Calu3 (cell line): Measurements from ENCODE around the gene LCE7A. TPM values are rescaled to one million over a fixed set of nuclear protein-coding genes. Genes with fewer than 3 reads are reported as not detected.

ENCODE experiments used
- Bru-seq: library from RNA; stranded (reverse); fragments of 400-500 nt; gene quantifications from one replicate; lab custom pipeline; 2021; lab: Mats Ljungman, UMichigan
- BruChase-seq, 2 experiments: library from RNA; stranded (reverse); fragments of 400-500 nt; gene quantifications; one replicate each; lab custom pipeline; 2021; lab: Mats Ljungman, UMichigan
- BruUV-seq: library from RNA; stranded (reverse); fragments of 400-500 nt; replicated peaks from 2 replicates; lab custom pipeline; 2021; lab: Mats Ljungman, UMichigan
- CTCF ChIA-PET: fragments of 300-600 bp; sonication (Branson Sonifier 250); formaldehyde crosslinking; loops from one replicate; lab custom pipeline; 2022; ENCODE audit warnings: antibody characterized with exemption; lab: Charles Lee
- DNase-seq: peaks from one replicate; pipeline ENCODE4 v3.0.0; 2022
- H3K27ac Mint-ChIP-seq: one replicate; pipeline ENCODE4 v1.8.0; 2022; ENCODE audit warnings: mixed read lengths; ENCODE audit not compliant: unreplicated experiment
- H3K27me3 Mint-ChIP-seq: one replicate; pipeline ENCODE4 v1.8.0; 2022; ENCODE audit warnings: mixed read lengths; ENCODE audit not compliant: unreplicated experiment
- H3K36me3 Mint-ChIP-seq: one replicate; pipeline ENCODE4 v1.8.0; 2022; ENCODE audit warnings: mild to moderate bottlenecking, moderate library complexity, mixed read lengths; ENCODE audit not compliant: insufficient read depth, unreplicated experiment
- H3K4me1 Mint-ChIP-seq: one replicate; pipeline ENCODE4 v1.8.0; 2022; ENCODE audit warnings: mild to moderate bottlenecking, low read depth, mixed read lengths; ENCODE audit not compliant: unreplicated experiment
- H3K4me3 Mint-ChIP-seq: one replicate; pipeline ENCODE4 v1.8.0; 2022; ENCODE audit warnings: mild to moderate bottlenecking, low read depth, moderate library complexity, mixed read lengths; ENCODE audit not compliant: unreplicated experiment
- H3K9me3 Mint-ChIP-seq: one replicate; pipeline ENCODE4 v1.8.0; 2022; ENCODE audit warnings: low read depth, mixed read lengths; ENCODE audit not compliant: unreplicated experiment
- intact Hi-C: fragments of 100-400 bp; cut with micrococcal nuclease; formaldehyde crosslinking; loops from one replicate; pipeline ENCODE4 v1.10.0; 2022; ENCODE audit not compliant: unreplicated experiment
- long read RNA-seq: library from polyadenylated mRNA; stranded (forward); transcript quantifications from one replicate; pipeline ENCODE4 v2.0.0, GENCODE V29; 2022
- total RNA-seq: library from RNA; stranded (reverse); gene quantifications from 2 replicates; pipeline ENCODE4 v1.2.3, GENCODE V29; 2022
- TF ChIP-seq, protein P1 (sequence below): fragments of 200-600 bp; IDR thresholded peaks from one replicate; pipeline ENCODE4 v1.8.0; 2022; ENCODE audit warnings: antibody characterized with exemption; ENCODE audit not compliant: unreplicated experiment

The LCE7A gene, protein sequence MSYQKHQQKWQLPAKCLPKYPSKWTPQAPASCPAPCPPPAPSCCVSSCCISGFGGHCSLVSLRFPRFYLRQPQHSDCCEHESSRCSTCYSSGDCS
- total RNA-seq (not detected in 2 replicates), Bru-seq, nascent RNA (not detected), BruChase-seq, experiment 1, labeled RNA remaining after a 6-hour chase (not detected), BruChase-seq, experiment 2, labeled RNA remaining after a 2-hour chase (not detected)
- long read RNA-seq: 0 reads

DNA sequence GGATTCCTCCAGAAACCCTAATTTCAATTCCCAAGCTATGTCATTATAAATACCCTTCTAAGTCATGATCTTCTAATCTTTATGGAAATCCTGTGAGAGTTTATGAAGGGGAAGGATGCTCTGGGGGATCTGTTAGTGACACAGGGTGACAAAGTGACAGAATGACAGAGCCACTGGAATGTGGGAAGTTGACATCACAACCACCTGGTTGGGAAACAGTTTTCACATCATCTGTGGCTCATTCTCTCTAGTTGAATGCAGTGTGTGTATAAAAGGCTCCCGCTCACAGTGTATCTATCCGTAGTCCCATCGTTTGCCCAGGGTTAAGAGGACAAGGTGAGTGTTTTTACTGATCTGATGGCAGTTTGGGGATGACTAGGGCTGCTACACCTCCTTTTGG is at the start of gene LCE7A:
TSS of gene LCE7A (plus strand) at position 301 of the 400 bp plus-strand sequence. CDS start 702 bp downstream, outside the sequence.
- Mint-ChIP-seq H3K36me3 (no peaks in the 10 kb centered on the region), H3K27me3 (peaks cover 44% of the 10 kb centered on the region), H3K4me3 (no peak within 1 kb of the TSS), H3K27ac (no peak within 1 kb of the TSS), H3K9me3 (no peaks in the 10 kb centered on the region), H3K4me1 (no peaks in the 10 kb centered on the region)
- CTCF ChIA-PET: interaction anchor here (0.6 kb wide), 1 partner anchor 69 kb away, joined by 4 read pairs; no protein-coding TSS in a partner anchor
- TF ChIP-seq, protein P1, sequence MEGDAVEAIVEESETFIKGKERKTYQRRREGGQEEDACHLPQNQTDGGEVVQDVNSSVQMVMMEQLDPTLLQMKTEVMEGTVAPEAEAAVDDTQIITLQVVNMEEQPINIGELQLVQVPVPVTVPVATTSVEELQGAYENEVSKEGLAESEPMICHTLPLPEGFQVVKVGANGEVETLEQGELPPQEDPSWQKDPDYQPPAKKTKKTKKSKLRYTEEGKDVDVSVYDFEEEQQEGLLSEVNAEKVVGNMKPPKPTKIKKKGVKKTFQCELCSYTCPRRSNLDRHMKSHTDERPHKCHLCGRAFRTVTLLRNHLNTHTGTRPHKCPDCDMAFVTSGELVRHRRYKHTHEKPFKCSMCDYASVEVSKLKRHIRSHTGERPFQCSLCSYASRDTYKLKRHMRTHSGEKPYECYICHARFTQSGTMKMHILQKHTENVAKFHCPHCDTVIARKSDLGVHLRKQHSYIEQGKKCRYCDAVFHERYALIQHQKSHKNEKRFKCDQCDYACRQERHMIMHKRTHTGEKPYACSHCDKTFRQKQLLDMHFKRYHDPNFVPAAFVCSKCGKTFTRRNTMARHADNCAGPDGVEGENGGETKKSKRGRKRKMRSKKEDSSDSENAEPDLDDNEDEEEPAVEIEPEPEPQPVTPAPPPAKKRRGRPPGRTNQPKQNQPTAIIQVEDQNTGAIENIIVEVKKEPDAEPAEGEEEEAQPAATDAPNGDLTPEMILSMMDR: no peak
- intact Hi-C loops: no loop called here
- DNase-seq: no peak
- no TSS peak for BruUV-seq

DNA sequence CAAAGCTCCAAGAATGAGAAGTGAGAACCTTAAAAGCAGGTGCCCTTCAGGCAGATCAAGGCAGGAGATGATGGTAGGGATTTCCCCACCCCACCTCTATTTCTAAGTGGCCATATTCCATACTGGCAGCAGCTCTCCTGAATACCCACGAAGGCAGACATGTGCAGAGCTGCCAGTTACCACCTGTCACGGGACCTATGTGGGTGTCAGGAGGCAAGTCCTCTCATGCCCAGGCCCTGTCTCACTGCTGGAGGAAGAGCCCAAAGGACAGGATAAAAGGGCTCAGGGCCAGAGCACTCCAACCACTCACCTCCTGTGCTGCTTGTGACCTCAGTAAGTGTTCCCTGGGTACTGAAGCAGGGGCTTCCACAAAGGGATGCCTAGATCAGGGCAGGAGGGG is 48.7 kb upstream of the LCE7A start:
- peaks cover 65% of the 10 kb centered on the region for H3K27me3 Mint-ChIP-seq
- H3K36me3 Mint-ChIP-seq: no peaks in the 10 kb centered on the region
- intact Hi-C loops: no loop called here
- H3K4me3 Mint-ChIP-seq: no peak overlapping the region
- CTCF ChIA-PET: no interaction called here
- no peak overlapping the region for H3K27ac Mint-ChIP-seq
- no peaks in the 10 kb centered on the region for H3K4me1 Mint-ChIP-seq
- H3K9me3 Mint-ChIP-seq: no peaks in the 10 kb centered on the region
- no TSS peak for BruUV-seq
- TF ChIP-seq, protein P1: no peak
- no peak for DNase-seq

DNA sequence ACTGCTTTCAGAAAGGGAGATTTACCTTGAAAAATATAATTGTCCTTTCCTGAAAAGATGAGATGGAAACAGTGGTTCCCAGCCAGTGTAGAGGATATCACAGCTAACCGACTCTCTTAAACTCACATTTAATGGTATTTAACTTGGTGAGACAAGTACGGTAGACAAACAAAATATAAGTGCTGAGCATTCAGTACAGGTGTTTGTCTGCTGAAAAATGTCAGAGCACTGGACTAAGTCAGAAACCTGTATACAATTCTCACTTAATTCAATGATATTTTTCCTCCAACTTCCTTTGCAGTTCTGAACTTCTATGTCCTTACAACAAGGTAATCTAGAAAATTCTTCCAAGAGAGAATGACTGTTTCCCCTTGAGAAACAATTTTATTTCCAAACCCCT is 48.1 kb upstream of the LCE7A start, which contains the start of gene LCE1B:
TSS of gene LCE1B (plus strand) at position 301 of the 400 bp plus-strand sequence. CDS start 476 bp downstream, outside the sequence.
- BruUV-seq: no TSS peak
- TF ChIP-seq, protein P1: no peak
- CTCF ChIA-PET: no interaction called here
- peaks cover 67% of the 10 kb centered on the region for H3K27me3 Mint-ChIP-seq
- no peak for DNase-seq
- H3K4me1 Mint-ChIP-seq: no peaks in the 10 kb centered on the region
- no peak within 1 kb of the TSS for H3K4me3 Mint-ChIP-seq
- no peaks in the 10 kb centered on the region for H3K36me3 Mint-ChIP-seq
- H3K9me3 Mint-ChIP-seq: no peaks in the 10 kb centered on the region
- intact Hi-C loops: no loop called here
- H3K27ac Mint-ChIP-seq: no peak within 1 kb of the TSS

DNA sequence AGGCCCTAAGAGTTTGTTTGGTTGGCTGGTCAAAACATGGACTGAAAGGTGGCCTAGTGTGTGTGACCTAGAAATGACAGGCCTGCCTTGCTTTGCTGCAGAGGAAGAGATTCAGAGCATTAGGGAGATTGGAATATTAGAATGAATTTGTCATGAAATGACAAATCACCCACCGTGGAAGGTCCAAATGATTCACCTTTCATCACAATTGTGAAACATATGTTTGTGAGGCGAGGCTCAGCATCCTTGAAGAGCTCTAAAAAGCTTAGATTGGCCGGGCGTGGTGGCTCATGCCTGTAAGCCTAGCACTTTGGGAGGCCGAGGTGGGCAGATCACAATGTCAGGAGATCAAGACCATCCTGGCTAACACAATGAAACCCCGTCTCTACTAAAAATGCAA is 42.5 kb upstream of the LCE7A start:
- H3K27ac Mint-ChIP-seq: no peak overlapping the region
- no peak overlapping the region for H3K4me3 Mint-ChIP-seq
- H3K27me3 Mint-ChIP-seq: peaks cover 50% of the 10 kb centered on the region
- TF ChIP-seq, protein P1: no peak
- intact Hi-C loops: no loop called here
- no peaks in the 10 kb centered on the region for H3K9me3 Mint-ChIP-seq
- CTCF ChIA-PET: no interaction called here
- no peak for DNase-seq
- no peaks in the 10 kb centered on the region for H3K4me1 Mint-ChIP-seq
- H3K36me3 Mint-ChIP-seq: no peaks in the 10 kb centered on the region
- no TSS peak for BruUV-seq
